Measurements from ENCODE around the gene C14orf180.

- TF ChIP-seq CTCF (IDR thresholded peaks at IDR 0.05; ENCODE audit: insufficient read depth, low read length, poor library complexity, severe bottlenecking), result no peak
- no peak for TF ChIP-seq EZH2phosphoT487 (conservative IDR thresholded peaks at IDR 0.05; ENCODE audit: low read length)
Observed at GRCh38 chr14:104544362-104544961, 35.1 kb upstream of the C14orf180 start.

Measured in SU-DHL-6 (cell line).